T-helper 2 cell (primary cell): Measurements from ENCODE around the gene GUSB.
A peak's percentile ranks its signal among the peaks of the same experiment; 100 is the strongest.
"Not testable (repeated sequence)": the region's sequence is repeated elsewhere in the genome, so short reads cannot be mapped to it uniquely, and the experiment has no call there.

Experiments used
- DNase-seq, 5 experiments: peaks; one replicate each; pipeline versions ENCODE4 v3.0.0 to v3.0.0-alpha.2; 2012 to 2022
- total RNA-seq, 2 donors: gene quantifications; one replicate each; lab custom pipeline; 2026; lab: John Stamatoyannopoulos, UW

Gene GUSB
- total RNA-seq, result 41.2 to 44.8 reads per million in 2 donors

- peak; percentile 75 to 94 (median 83) for DNase-seq
These were observed at the start of gene GUSB for GRCh38 chr7:65981965-65982792. GUSB (minus strand) TSS chr7:65982213; CDS start chr7:65982183, 30 bp downstream.

GRCh38 chr7:66028342-66028741, 46.3 kb upstream of the GUSB start:
- DNase-seq, result not testable (repeated sequence)

- DNase-seq, result no peak
These were observed 34.1 kb upstream of the GUSB start for GRCh38 chr7:66016131-66016461.

- no peak for DNase-seq
These were observed 33.6 kb upstream of the GUSB start for GRCh38 chr7:66015440-66016130.

- DNase-seq, result peak in 1 of 5 experiments; percentile 12
These were observed 31.9 kb upstream of the GUSB start for GRCh38 chr7:66013938-66014337.

- no peak for DNase-seq
These were observed 25.2 kb upstream of the GUSB start for GRCh38 chr7:66007232-66007631.

GRCh38 chr7:66005115-66005671, 23.2 kb upstream of the GUSB start:
- DNase-seq, result not testable (repeated sequence)

GRCh38 chr7:66000823-66001417, 18.9 kb upstream of the GUSB start:
- DNase-seq, result not testable (repeated sequence)

- not testable (repeated sequence) for DNase-seq
These were observed 13.0 kb upstream of the GUSB start for GRCh38 chr7:65994984-65995383.

- no peak for DNase-seq
These were observed 10.5 kb upstream of the GUSB start for GRCh38 chr7:65992526-65992925.

GRCh38 chr7:65991829-65992228, 9.8 kb upstream of the GUSB start:
- not testable (repeated sequence) for DNase-seq

GRCh38 chr7:65989694-65990080, 7.7 kb upstream of the GUSB start:
- DNase-seq, result no peak

GRCh38 chr7:65988503-65988902, 6.5 kb upstream of the GUSB start:
- not testable (repeated sequence) for DNase-seq

- no peak for DNase-seq
These were observed 6.1 kb upstream of the GUSB start for GRCh38 chr7:65988084-65988483.

GRCh38 chr7:65983965-65984658, 2.1 kb upstream of the GUSB start:
- no peak for DNase-seq

GRCh38 chr7:65980478-65981250, 1.3 kb downstream of the GUSB start:
- DNase-seq, result peak; percentile 12 to 87 (median 39)

- no peak for DNase-seq
These were observed 2.2 kb downstream of the GUSB start for GRCh38 chr7:65979583-65980477.

- no peak for DNase-seq
These were observed 3.0 kb downstream of the GUSB start for GRCh38 chr7:65978891-65979582.

- DNase-seq, result no peak
These were observed 5.3 kb downstream of the GUSB start for GRCh38 chr7:65976659-65977196.
